ENCODE measurements around the gene UTRN. TPM values are rescaled to one million over a fixed set of nuclear protein-coding genes. Genes with fewer than 3 reads are reported as not detected.

Gene UTRN
- total and polyA plus RNA-seq, 7 experiments from 2014 or later = 46.7 to 280 (median 148) TPM

DNA sequence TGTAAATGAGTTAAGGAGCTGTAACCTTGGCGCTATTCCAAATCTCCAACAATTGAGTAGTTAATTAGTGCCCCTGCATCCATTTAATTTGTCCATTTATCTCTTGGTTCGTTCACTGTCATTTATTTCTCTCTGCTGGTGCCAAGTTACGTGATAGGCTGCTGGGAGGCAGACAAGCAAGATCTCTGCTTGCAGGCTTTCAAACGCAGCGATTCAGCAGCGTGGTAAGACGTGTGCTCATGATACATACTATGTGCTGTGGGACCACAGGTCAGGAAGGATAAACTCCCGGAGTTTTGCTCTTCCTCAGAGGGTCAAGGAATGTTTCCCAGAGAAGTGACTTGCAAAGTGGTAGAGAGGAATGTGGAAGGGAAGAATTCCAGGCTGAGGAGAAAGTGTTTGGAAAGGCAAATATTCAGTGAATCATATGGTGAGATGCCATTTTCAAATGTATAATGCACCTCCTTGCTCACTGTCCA, 46.4 kb downstream of the UTRN start:
- no peaks in the 10 kb centered on the region for H3K9me3 Mint-ChIP-seq
- Histone ChIP-seq H3K9me3 (ENCODE audit: control insufficient read depth in 2 of 3, low read length in 3 of 3) (no peaks in the 10 kb centered on the region), H3K36me3 (ENCODE audit: control insufficient read depth in 2 of 3, insufficient read depth in 3 of 3, low read length in 3 of 3) (no peaks in the 10 kb centered on the region), H3K27ac (ENCODE audit: low read depth, low read length) (no peak overlapping the region), H3K4me3 (ENCODE audit: low read length) (no peak overlapping the region), H3K4me1 (ENCODE audit: control insufficient read depth in 2 of 2, insufficient read depth in 2 of 2, low read length in 2 of 2) (peaks cover 28 to 29% of the 10 kb centered on the region in 2 donors), H3K27me3 (ENCODE audit: control insufficient read depth in 2 of 2, insufficient read depth in 2 of 2, low read length in 2 of 2) (no peaks in the 10 kb centered on the region)
- ATAC-seq = no peak
- peaks cover 19 to 53% (median 37%) of the 10 kb centered on the region in 7 donors for H3K4me1 Mint-ChIP-seq
- H3K4me3 Mint-ChIP-seq = no peak overlapping the region
- no peaks in the 10 kb centered on the region for H3K36me3 Mint-ChIP-seq
- intact Hi-C loops (cut with micrococcal nuclease) = no loop called here
- POLR2A ChIA-PET = no interaction called here
- H3K27me3 Mint-ChIP-seq = no peaks in the 10 kb centered on the region
- CTCF ChIA-PET = no interaction called here
- H3K27ac Mint-ChIP-seq = peak overlapping the region in 6 of 9 donors; percentile 13 to 70 (median 36)
- DNase-seq = no peak

GRCh38 chr6:144332177-144332576, 47.0 kb downstream of the UTRN start:
- no peaks in the 10 kb centered on the region for H3K27me3 Mint-ChIP-seq
- peaks cover 25 to 60% (median 43%) of the 10 kb centered on the region in 7 donors for H3K4me1 Mint-ChIP-seq
- H3K4me3 ChIP-seq (ENCODE audit: low read length) = no peak overlapping the region
- H3K27ac Mint-ChIP-seq = peak overlapping the region in 7 of 9 donors; percentile 8 to 70 (median 39)
- H3K9me3 ChIP-seq (ENCODE audit: control insufficient read depth in 2 of 3, low read length in 3 of 3) = no peaks in the 10 kb centered on the region
- no peaks in the 10 kb centered on the region for H3K36me3 ChIP-seq (ENCODE audit: control insufficient read depth in 2 of 3, insufficient read depth in 3 of 3, low read length in 3 of 3)
- ATAC-seq (no peak), DNase-seq (no peak)
- H3K36me3 Mint-ChIP-seq = no peaks in the 10 kb centered on the region
- no peaks in the 10 kb centered on the region for H3K9me3 Mint-ChIP-seq
- POLR2A ChIA-PET = no interaction called here
- no peak overlapping the region for H3K27ac ChIP-seq (ENCODE audit: low read depth, low read length)
- no peaks in the 10 kb centered on the region for H3K27me3 ChIP-seq (ENCODE audit: control insufficient read depth in 2 of 2, insufficient read depth in 2 of 2, low read length in 2 of 2)
- intact Hi-C loops (cut with micrococcal nuclease) = no loop called here
- no peak overlapping the region for H3K4me3 Mint-ChIP-seq
- peaks cover 34% of the 10 kb centered on the region in 2 donors for H3K4me1 ChIP-seq (ENCODE audit: control insufficient read depth in 2 of 2, insufficient read depth in 2 of 2, low read length in 2 of 2)
- CTCF ChIA-PET = no interaction called here

DNA sequence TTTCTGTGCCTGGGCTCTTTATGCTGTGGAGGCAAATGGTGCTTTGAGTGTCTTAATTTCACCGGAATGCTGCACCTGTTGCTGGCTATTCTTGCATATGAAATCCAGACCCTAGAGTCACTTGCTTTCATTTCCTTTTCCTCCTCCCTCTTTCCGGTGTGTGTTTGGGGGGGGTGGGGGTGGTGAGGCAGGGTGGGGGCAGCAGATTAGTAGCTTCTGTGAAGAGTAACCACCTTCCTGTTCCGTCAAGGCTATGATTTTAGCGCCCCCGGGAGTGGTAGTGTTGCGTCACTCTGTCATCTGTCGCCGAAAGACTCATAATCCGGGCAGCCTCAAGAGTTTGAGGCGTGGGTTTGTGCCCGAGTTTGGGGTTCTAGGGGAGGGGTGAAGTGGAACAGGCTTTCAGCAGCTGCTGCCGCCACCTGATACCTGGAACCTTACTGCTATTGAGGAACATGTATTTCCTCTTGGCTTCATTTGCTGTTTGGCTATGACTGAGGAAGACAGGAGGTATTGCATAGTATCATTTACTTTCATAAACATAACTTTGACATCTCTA, 49.1 kb downstream of the UTRN start:
- ChIA-PET CTCF (no interaction called here), POLR2A (interaction anchor here (0.9 to 4.0 kb wide), 5 partner anchors 8 to 271 kb away, joined by 3 to 42 read pairs (median 3); no protein-coding TSS in a partner anchor)
- H3K27me3 Mint-ChIP-seq = no peaks in the 10 kb centered on the region
- H3K4me1 Mint-ChIP-seq = peaks cover 41 to 74% (median 60%) of the 10 kb centered on the region in 7 donors
- H3K36me3 Mint-ChIP-seq = peaks cover 0 to 5% (median 0%) of the 10 kb centered on the region in 5 donors
- H3K9me3 ChIP-seq (ENCODE audit: control insufficient read depth in 2 of 3, low read length in 3 of 3) = no peaks in the 10 kb centered on the region
- ATAC-seq (peak; percentile 91), DNase-seq (peak; percentile 24 to 87 (median 83))
- H3K27ac ChIP-seq (ENCODE audit: low read depth, low read length) = peak overlapping the region; percentile 75
- peak overlapping the region; percentile 59 for H3K4me3 ChIP-seq (ENCODE audit: low read length)
- H3K4me3 Mint-ChIP-seq = peak overlapping the region; percentile 80 to 93 (median 86)
- no peaks in the 10 kb centered on the region for H3K27me3 ChIP-seq (ENCODE audit: control insufficient read depth in 2 of 2, insufficient read depth in 2 of 2, low read length in 2 of 2)
- intact Hi-C loops (cut with micrococcal nuclease) = loop anchor here (1.0 to 2.0 kb wide), 8 partner anchors 10 to 239 kb away; partner anchors contain the start of genes SF3B5 (in 1 of the 2), STX11 (in 1 of the 2) and UTRN (in 1 of the 2)
- peaks cover 34 to 41% of the 10 kb centered on the region in 2 donors for H3K4me1 ChIP-seq (ENCODE audit: control insufficient read depth in 2 of 2, insufficient read depth in 2 of 2, low read length in 2 of 2)
- H3K27ac Mint-ChIP-seq = peak overlapping the region; percentile 87 to 98 (median 96)
- H3K36me3 ChIP-seq (ENCODE audit: control insufficient read depth in 2 of 3, insufficient read depth in 3 of 3, low read length in 3 of 3) = no peaks in the 10 kb centered on the region
- no peaks in the 10 kb centered on the region for H3K9me3 Mint-ChIP-seq

Other genes with a start within 250 kb of the UTRN start
- 100 to 1,000 TPM in 3 of 5 experiments, 10 to 100 TPM in 2; 89.2 to 155 (median 122) TPM for gene SF3B5, start 189.8 kb upstream of the UTRN start, total RNA-seq
- gene SF3B5, start 189.8 kb upstream of the UTRN start, polyA plus RNA-seq = 100 to 1,000 TPM; 346 to 444 TPM
- gene STX11, start 134.8 kb upstream of the UTRN start, total RNA-seq = 10 to 100 TPM in 3 of 5 experiments, 1 to 10 TPM in 2; 2.6 to 60.5 (median 11.6) TPM
- 1 to 10 TPM; 1.9 to 2.4 TPM for gene STX11, start 134.8 kb upstream of the UTRN start, polyA plus RNA-seq

Data from naive thymus-derived CD4-positive, alpha-beta T cell (primary cell).